GM10248 (cell line): ENCODE data around the gene ELOB.

Source experiments
- CTCF ChIA-PET: fragments of 300-600 bp; sonication (Branson Sonifier 250); formaldehyde crosslinking; extraction: SDS; loops from one replicate; lab custom pipeline; 2021; ENCODE audit warnings: antibody characterized with exemption; lab: Yijun Ruan, JAX
- POLR2A ChIA-PET: fragments of 350-650 bp; sonication (Branson Sonifier 250); formaldehyde crosslinking; extraction: SDS; loops from one replicate; lab custom pipeline; 2020; ENCODE audit warnings: antibody characterized with exemption; lab: Yijun Ruan, JAX
- DNase-seq: peaks from one replicate; pipeline ENCODE4 v3.0.0; 2012; ENCODE audit errors: extremely low spot score
- CTCF ChIP-seq: IDR thresholded peaks from 2 replicates; pipeline ENCODE4 v1.5.1; 2012; ENCODE audit warnings: mild to moderate bottlenecking, low read depth; ENCODE audit errors: extremely low read depth, missing control alignments, control extremely low read depth

The ELOB gene

GRCh38 chr16:2811703-2812471, 34.8 kb upstream of the ELOB start:
- POLR2A ChIA-PET: no interaction called here
- no peak for TF ChIP-seq CTCF
- CTCF ChIA-PET: interaction anchor here (1.0 to 1.7 kb wide), 3 partner anchors 10 to 56 kb away, joined by 3 to 5 read pairs (median 4); no protein-coding TSS in a partner anchor
- DNase-seq: no peak

DNA sequence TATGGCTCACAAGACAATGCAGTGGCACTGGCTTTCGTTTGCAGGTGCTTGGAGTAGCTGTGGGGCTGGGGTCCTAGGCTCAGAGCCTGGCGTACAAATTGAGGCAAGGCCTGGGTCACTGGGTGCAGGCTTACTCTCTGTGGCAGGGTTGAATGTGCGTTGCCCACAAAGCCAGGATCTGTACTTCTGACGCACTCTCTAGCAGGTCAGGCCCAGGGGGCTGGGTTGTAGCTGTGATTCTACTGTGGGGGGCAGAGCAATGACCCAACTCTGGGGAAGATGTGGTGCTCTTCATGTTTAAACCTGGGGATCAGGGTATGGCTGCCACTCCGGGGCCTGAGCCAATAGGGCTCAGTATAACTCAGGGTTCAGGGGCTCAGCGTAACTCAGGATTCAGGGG, 33.6 kb upstream of the ELOB start:
- CTCF ChIA-PET: interaction anchor here (1.4 to 1.7 kb wide), 2 partner anchors 11 to 28 kb away, joined by 4 to 5 read pairs; no protein-coding TSS in a partner anchor
- POLR2A ChIA-PET: interaction anchor here (0.6 kb wide), 1 partner anchor 39 kb away, joined by 3 read pairs; no protein-coding TSS in a partner anchor
- TF ChIP-seq CTCF: no peak
- no peak for DNase-seq

DNA sequence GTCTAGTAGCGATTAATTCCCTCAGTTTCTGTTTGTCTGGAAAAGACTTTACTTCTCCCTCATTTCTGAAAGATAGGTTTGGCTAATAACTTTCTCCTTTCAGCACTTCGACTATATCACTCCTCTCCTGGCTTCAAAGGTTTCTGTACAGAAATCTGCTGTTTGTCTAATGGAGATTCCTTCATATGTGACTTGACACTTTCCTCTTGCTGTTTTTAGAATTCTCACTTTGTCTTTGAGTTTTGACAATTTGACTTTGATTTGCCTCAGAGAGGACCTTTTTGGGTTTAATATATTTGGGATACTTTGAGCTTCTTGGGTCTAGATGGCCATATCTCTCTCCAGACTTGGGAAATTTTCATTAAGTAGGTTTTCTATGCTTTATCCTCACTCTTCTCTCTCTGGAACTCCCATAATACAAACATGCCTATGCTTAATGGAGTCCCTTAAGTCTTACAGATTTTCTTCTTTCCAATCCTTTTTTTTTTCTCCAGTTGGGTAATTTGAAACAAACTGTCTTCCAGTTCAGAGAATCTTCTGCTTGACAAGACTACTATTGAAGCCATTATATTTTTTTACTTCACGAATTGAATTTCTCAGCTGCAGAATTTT, 32.2 kb upstream of the ELOB start:
- POLR2A ChIA-PET: no interaction called here
- CTCF ChIA-PET: no interaction called here
- TF ChIP-seq CTCF: no peak
- DNase-seq: no peak

DNA sequence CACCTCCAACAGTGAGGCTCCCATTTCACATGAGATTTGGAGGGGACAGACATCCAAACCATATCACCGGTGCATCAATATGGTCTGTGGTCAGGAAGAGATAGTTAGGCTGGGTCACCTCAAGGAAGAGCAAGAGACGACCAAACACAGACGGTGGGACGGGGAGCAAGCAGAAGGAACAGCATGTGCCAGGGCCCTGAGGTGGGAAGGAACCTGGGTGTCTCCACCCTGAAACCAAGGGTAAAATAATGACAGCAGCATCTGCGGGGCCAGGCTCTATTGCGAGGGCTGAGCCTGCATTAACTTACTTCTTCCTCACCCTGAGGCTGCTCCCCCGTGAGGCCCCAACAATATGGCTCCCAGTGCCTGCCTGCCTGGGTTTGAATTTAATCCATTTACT, 31.1 kb upstream of the ELOB start:
- ChIA-PET POLR2A (no interaction called here), CTCF (interaction anchor here (1.2 to 1.6 kb wide), 2 partner anchors 17 to 22 kb away, joined by 3 to 5 read pairs; partner anchors contain the start of gene ZG16B)
- DNase-seq: no peak
- TF ChIP-seq CTCF: no peak

- POLR2A ChIA-PET: no interaction called here
- no peak for DNase-seq
- CTCF ChIA-PET: interaction anchor here (1.6 kb wide), 1 partner anchor 24 kb away, joined by 5 read pairs; the partner anchor contains the start of gene ZG16B
- no peak for TF ChIP-seq CTCF
Measured at GRCh38 chr16:2806286-2806685, 29.2 kb upstream of the ELOB start.

DNA sequence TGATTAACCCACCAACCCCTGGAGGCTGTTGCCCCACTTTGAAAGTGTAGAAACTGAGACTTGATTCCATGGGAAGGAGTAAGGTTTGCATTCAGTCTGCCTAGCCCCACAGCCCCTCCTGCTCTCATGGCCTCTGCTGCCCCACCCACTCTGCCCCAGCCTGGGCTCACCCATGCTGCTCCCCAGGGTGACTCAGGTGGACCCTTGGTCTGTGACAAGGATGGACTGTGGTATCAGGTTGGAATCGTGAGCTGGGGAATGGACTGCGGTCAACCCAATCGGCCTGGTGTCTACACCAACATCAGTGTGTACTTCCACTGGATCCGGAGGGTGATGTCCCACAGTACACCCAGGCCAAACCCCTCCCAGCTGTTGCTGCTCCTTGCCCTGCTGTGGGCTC, 27.6 kb upstream of the ELOB start:
- no peak for TF ChIP-seq CTCF
- no peak for DNase-seq
- ChIA-PET POLR2A (no interaction called here), CTCF (no interaction called here)
